ENCODE measurements around the gene KRT32. TPM values are rescaled to one million over a fixed set of nuclear protein-coding genes. Genes with fewer than 3 reads are reported as not detected.

The KRT32 gene
- polyA plus RNA-seq, 1 experiment: 0.40 TPM

DNA sequence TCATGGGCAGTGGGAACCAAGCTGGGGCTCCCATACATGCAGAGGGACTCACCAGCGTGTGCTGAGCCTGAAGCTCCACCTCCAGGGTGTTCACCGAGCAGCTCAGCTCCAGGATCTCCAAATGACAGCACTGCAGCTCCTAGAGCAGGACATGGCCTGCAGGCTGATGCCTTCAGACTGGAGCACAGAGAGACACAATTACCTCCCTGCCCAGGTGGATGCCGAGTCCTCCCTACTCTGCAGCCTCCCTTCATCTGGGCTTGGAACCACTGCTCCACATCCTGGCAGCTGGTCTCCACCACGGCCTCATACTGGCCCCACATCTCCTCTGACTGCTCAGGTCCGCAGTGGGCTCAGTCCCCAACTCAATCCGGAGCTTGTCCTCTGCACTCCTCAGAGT lies 18.2 kb downstream of the KRT32 start:
- no peaks in the 10 kb centered on the region for H3K27me3 ChIP-seq (ENCODE audit: control insufficient read depth, insufficient read depth, low read length)
- TF ChIP-seq, protein P1, sequence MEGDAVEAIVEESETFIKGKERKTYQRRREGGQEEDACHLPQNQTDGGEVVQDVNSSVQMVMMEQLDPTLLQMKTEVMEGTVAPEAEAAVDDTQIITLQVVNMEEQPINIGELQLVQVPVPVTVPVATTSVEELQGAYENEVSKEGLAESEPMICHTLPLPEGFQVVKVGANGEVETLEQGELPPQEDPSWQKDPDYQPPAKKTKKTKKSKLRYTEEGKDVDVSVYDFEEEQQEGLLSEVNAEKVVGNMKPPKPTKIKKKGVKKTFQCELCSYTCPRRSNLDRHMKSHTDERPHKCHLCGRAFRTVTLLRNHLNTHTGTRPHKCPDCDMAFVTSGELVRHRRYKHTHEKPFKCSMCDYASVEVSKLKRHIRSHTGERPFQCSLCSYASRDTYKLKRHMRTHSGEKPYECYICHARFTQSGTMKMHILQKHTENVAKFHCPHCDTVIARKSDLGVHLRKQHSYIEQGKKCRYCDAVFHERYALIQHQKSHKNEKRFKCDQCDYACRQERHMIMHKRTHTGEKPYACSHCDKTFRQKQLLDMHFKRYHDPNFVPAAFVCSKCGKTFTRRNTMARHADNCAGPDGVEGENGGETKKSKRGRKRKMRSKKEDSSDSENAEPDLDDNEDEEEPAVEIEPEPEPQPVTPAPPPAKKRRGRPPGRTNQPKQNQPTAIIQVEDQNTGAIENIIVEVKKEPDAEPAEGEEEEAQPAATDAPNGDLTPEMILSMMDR (IDR thresholded peaks at IDR 0.05; ENCODE audit: insufficient read depth, low read depth, low read length): no peak
- ChIA-PET POLR2A (no interaction called here), CTCF (interaction anchor here (1.0 to 2.1 kb wide), 2 partner anchors 12 to 99 kb away, joined by 3 to 12 read pairs; no protein-coding TSS in a partner anchor)
- no peak overlapping the region for H3K4me3 ChIP-seq (ENCODE audit: low read depth, low read length)
- no peak for DNase-seq (ENCODE audit: low read depth)
- no peaks in the 10 kb centered on the region for H3K36me3 ChIP-seq (ENCODE audit: control insufficient read depth, insufficient read depth, low read length)

DNA sequence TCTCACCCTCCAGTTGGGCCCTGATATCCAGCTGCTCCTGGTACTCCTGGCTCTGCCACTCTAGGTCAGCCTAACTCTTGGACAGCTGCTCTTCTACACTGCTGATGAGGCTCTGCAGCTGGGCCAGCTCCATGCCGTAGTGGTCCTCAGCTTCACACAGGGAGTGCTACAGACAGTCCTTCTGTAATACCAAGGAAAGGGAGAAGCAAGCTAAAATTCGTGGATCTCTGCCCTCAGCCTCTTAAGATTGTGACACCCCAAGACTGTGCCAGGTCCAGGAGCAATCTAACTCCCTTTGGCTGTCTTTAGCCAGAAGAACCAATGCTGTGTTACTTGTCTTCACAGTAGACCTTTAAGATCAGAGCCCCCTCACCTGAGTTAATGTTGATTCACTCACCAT lies 18.7 kb downstream of the KRT32 start:
- ChIA-PET CTCF (interaction anchor here (1.0 to 2.1 kb wide), 2 partner anchors 13 to 100 kb away, joined by 3 to 12 read pairs; no protein-coding TSS in a partner anchor), POLR2A (no interaction called here)
- H3K36me3 ChIP-seq (ENCODE audit: control insufficient read depth, insufficient read depth, low read length): no peaks in the 10 kb centered on the region
- H3K4me3 ChIP-seq (ENCODE audit: low read depth, low read length): no peak overlapping the region
- TF ChIP-seq, protein P1 (IDR thresholded peaks at IDR 0.05; ENCODE audit: insufficient read depth, low read depth, low read length): no peak
- no peak for DNase-seq (ENCODE audit: low read depth)
- no peaks in the 10 kb centered on the region for H3K27me3 ChIP-seq (ENCODE audit: control insufficient read depth, insufficient read depth, low read length)

DNA sequence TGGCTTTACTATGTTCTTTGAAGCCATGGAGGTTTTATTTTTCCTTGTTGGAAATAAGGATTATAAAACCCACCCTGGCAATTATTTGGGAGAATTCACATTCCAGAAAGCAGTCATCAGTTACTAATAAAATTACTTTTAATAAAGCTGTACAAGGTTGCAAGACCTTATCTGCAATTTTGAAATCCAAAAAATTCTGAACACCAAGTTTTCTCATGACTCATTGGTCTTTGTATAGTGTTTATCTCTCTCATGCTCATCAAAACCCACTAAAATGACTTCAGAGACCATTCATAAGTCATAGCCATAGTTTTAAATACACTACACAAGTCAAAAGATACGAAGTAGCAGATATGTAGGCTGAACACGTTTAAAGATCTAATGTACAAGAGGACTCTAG lies 20.4 kb downstream of the KRT32 start:
- POLR2A ChIA-PET: interaction anchor here (0.6 kb wide), 4 partner anchors 18 to 241 kb away, joined by 3 to 14 read pairs (median 5); no protein-coding TSS in a partner anchor
- no peaks in the 10 kb centered on the region for H3K36me3 ChIP-seq (ENCODE audit: control insufficient read depth, insufficient read depth, low read length)
- peak; percentile 77 for DNase-seq (ENCODE audit: low read depth)
- CTCF ChIA-PET: interaction anchor here (0.8 kb wide), 2 partner anchors 10 to 102 kb away, joined by 3 to 4 read pairs; no protein-coding TSS in a partner anchor
- no peaks in the 10 kb centered on the region for H3K27me3 ChIP-seq (ENCODE audit: control insufficient read depth, insufficient read depth, low read length)
- H3K4me3 ChIP-seq (ENCODE audit: low read depth, low read length): no peak overlapping the region
- TF ChIP-seq, protein P1 (IDR thresholded peaks at IDR 0.05; ENCODE audit: insufficient read depth, low read depth, low read length): no peak

GRCh38 chr17:41444640-41445039 lies 22.5 kb downstream of the KRT32 start:
- DNase-seq (ENCODE audit: low read depth): no peak
- ChIA-PET POLR2A (no interaction called here), CTCF (interaction anchor here (1.2 to 1.3 kb wide), 2 partner anchors 14 to 51 kb away, joined by 3 to 4 read pairs; no protein-coding TSS in a partner anchor)
- TF ChIP-seq, protein P1 (IDR thresholded peaks at IDR 0.05; ENCODE audit: insufficient read depth, low read depth, low read length): no peak
- Histone ChIP-seq H3K36me3 (ENCODE audit: control insufficient read depth, insufficient read depth, low read length) (no peaks in the 10 kb centered on the region), H3K4me3 (ENCODE audit: low read depth, low read length) (no peak overlapping the region), H3K27me3 (ENCODE audit: control insufficient read depth, insufficient read depth, low read length) (no peaks in the 10 kb centered on the region)

- CTCF ChIA-PET: interaction anchor here (1.2 kb wide), 1 partner anchor 14 kb away, joined by 4 read pairs; no protein-coding TSS in a partner anchor
- no peak for DNase-seq (ENCODE audit: low read depth)
- H3K36me3 ChIP-seq (ENCODE audit: control insufficient read depth, insufficient read depth, low read length): no peaks in the 10 kb centered on the region
- no peaks in the 10 kb centered on the region for H3K27me3 ChIP-seq (ENCODE audit: control insufficient read depth, insufficient read depth, low read length)
- no peak overlapping the region for H3K4me3 ChIP-seq (ENCODE audit: low read depth, low read length)
- POLR2A ChIA-PET: no interaction called here
- TF ChIP-seq, protein P1 (IDR thresholded peaks at IDR 0.05; ENCODE audit: insufficient read depth, low read depth, low read length): no peak
These were observed 23.0 kb downstream of the KRT32 start for GRCh38 chr17:41444186-41444585.

All from BJ (cell line).